NCI-H1105 treated with DMSO at 0.1 percent for 48 hours (cell line): ENCODE results near the gene DDX39A.
"Not testable (repeated sequence)": the region's sequence is repeated elsewhere in the genome, so short reads cannot be mapped to it uniquely, and the experiment has no call there.

Experiments used
- DNase-seq: peaks from one replicate; lab custom pipeline; 2025; lab: John Stamatoyannopoulos, UW

The DDX39A gene

GRCh38 chr19:14408491-14409145 is 10.5 kb downstream of the DDX39A start:
- no peak for DNase-seq

GRCh38 chr19:14407605-14408484 is 11.3 kb downstream of the DDX39A start:
- DNase-seq = no peak

DNA sequence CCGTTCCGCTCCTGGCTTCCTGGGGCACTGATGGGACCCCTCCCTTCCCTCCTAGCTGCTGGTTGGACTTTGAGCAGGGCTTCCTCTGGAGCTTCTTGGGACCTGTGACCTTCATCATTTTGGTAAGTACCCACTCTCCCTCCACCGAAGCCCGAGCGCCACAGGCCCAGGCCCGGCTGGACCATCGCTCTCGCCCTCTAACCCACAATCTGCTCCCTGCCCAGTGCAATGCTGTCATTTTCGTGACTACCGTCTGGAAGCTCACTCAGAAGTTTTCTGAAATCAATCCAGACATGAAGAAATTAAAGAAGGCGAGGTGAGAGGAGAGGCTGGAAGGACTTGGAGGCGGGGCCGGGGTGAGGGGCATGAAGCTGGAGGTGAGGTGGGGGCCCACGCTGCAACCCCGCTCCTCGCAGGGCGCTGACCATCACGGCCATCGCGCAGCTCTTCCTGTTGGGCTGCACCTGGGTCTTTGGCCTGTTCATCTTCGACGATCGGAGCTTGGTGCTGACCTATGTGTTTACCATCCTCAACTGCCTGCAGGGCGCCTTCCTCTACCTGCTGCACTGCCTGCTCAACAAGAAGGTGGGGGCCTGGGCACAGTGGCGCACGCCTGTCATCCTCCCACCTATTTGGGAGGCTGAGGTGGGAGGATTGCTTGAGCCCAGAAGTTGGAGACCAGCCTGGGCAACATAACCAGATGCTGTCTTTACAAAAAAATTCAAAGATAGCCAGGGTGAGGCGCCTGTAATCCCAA is 12.3 kb downstream of the DDX39A start:
- DNase-seq = no peak

DNA sequence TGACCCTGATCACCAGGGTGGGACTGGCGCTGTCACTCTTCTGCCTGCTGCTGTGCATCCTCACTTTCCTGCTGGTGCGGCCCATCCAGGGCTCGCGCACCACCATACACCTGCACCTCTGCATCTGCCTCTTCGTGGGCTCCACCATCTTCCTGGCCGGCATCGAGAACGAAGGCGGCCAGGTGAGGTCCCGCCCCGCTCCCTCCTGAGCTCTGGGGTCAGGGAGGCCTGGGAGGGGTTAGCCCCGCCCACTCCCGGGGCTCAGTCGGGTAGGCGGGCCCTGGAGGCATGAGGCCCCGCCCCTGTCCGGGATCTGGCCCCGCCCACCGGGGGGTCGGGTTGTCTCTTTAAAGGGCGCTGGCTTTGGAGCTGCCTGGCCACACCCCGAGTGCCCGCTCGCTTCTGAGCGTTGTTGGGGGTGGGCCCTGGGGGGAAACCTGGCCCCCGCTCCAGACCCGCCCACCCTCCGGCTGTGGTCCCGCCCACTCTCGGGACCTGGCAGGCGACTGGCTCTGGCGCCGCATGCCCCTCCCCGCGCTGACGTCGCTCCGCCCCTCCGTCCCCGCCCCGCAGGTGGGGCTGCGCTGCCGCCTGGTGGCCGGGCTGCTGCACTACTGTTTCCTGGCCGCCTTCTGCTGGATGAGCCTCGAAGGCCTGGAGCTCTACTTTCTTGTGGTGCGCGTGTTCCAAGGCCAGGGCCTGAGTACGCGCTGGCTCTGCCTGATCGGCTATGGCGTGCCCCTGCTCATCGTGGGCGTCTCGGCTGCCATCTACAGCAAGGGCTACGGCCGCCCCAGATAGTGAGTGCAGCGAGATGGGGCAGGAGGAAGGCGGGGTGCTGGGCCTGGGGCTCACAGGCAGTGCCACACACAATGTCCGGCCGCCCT is 13.1 kb downstream of the DDX39A start:
- peak; percentile 38 for DNase-seq

GRCh38 chr19:14405380-14405757 is 13.8 kb downstream of the DDX39A start:
- no peak for DNase-seq

GRCh38 chr19:14404312-14404711 is 14.8 kb downstream of the DDX39A start:
- peak; percentile 77 for DNase-seq

DNA sequence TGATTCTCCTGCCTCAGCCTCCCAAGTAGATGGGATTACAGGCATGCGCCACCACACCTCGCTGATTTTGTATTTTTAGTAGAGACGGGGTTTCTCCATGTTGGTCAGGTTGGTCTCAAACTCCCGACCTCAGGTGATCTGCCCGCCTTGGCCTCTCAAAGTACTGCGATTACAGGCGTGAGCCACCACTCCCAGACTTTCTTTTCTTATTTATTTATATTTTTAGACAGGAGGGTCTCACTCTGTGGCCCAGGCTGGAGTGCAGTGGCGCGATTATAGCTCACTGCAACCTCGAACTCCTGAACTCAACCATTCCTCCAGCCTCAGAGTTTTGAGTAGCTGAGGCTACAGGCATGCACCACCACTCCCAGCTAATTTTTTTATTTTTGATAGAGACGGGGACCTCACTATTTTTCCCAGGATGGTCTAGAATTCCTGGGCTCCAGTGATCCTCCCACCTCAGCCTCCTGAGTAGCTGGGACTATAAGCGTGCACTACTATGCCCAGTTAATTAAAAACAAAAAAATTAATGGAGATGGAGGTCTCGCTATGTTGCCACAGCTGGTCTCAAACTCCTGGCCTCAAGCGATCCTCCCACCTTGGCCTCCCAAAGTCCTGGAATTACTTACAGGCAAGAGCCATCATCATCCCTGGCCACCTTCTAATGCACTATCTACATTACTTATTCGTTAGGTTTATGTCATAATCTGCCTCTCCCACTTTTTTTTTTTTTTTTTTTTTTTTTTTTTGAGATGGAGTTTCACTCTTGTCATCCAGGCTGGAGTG is 15.8 kb downstream of the DDX39A start:
- not testable (repeated sequence) for DNase-seq

DNA sequence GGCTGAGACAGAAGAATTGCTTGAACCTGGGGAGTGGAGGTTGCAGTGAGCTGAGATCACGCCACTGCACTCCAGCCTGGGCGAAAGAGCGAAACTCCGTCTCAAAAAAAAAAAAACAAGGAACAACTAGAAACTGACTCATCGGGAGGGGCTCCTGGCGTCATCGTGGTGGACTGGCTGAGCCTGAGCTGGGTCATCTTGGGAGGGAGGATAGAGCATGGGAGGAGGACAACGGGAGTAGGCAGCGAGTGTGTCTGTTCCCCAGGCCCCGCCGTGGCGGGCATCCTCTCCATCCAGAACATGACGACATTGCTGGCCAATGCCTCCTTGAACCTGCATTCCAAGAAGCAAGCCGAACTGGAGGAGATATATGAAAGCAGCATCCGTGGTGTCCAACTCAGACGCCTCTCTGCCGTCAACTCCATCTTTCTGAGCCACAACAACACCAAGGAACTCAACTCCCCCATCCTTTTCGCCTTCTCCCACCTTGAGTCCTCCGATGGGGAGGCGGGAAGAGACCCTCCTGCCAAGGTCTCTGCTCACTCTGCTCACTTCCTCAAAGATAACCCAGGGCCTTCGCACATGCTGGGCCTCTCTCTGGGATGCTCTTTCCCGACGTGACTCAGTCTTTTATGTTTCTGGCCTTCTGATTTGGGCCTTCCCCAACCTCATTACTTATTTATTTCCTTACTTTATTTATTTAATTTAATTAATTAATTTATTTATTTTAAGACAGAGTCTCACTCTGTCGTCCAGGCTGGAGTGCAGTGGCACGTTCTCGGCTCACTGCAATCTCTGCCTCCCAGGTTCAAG is 16.6 kb downstream of the DDX39A start:
- no peak for DNase-seq

DNA sequence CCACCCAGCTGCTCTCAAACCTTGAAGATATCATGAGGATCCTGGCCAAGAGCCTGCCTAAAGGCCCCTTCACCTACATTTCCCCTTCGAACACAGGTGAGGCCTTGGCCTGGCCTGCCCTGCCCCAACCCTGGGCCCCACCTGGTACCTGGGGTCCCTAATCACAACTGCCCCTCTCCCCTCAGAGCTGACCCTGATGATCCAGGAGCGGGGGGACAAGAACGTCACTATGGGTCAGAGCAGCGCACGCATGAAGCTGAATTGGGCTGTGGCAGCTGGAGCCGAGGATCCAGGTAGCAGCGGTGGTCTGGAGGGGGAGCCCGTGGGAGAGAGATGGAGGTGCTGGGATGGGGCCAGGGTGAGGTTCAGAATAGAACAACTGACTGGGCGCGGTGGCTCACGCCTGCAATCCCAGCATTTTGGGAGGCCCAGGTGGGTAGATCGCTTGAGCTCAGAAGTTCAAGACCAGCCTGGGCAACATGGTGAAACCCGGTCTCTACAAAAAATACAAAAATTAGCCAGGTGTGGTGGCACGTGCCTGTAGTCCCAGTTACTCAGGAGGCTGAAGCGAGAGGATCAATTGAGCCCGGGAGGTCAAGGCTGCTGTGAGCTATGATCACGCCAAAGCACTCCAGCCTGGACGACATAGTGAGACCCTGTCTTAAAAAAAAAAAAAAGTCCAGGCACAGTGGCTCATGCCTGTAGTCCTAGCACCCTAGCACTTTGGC is 17.5 kb downstream of the DDX39A start:
- no peak for DNase-seq

DNA sequence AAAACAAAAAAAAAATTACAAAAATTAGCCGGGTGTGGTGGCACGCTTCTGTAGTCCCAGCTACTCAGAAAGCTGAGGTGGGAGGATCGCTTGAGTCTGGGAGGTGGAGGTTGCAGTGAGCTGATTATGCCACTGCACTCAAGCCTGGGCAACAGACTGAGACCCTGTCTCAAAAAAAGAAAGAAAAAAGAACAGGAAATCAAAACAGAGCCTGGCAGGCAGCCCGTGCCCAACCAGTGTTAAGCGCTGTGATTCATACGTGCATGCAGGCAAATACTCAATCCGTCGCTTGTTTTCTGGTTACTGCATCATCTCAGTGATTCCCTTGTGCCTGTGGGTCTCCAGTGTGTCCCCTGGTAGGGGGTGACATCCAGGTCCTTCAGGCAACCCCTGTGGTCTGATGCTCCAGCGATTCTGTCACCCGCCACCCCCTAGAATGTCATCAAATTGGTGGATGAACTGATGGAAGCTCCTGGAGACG is 18.1 kb downstream of the DDX39A start:
- DNase-seq = no peak

- not testable (repeated sequence) for DNase-seq
These were observed 22.0 kb downstream of the DDX39A start for GRCh38 chr19:14397168-14397567.

DNA sequence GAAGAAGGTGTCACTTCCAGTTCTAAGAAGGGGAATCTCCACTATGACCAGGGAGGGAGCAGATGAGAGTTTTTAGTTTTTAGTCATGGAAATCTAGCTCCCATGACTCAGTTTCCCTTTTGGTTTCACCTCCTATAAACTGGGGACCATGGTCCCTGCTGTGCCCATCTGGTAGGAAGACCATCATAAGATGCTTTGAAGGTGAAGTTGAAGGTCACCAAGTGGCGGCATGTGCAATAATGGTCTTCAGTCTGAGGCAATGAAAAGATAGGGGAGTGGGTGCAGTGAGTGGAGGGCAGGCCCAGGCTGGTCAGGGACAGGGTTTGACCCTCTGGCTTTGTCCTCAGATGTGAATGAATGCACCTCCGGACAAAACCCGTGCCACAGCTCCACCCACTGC is 22.4 kb downstream of the DDX39A start:
- DNase-seq = not testable (repeated sequence)

DNA sequence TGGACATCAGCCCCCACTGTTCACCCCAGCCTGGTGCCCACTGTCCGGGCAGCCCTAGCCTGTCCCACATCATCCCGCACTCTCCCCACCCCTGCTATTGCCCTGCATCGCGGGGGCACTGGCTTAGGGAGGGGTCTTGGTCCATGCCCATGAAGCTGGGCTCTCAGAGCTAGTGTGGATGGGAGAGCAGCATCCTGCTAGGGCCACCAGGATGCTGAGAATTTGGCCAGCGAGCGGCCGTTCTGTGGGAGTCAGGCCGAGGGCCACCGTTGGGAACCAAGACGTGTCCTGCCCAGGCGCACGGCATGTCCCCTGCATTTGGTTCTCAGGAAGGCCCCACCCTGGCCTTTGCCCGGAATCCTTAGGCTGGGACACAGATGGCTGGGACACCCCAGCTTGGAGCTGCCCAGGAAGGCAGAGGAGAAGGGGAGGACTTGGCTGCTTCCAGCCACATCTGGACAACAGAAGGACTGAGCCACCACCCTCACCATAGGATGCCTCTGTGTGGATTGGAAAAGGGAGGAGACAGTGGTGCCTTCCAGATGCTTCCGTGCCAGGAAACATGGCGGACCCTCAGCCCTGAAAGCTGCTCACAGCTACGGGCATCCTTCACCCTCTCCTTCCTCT is 23.3 kb downstream of the DDX39A start:
- DNase-seq = no peak

DNA sequence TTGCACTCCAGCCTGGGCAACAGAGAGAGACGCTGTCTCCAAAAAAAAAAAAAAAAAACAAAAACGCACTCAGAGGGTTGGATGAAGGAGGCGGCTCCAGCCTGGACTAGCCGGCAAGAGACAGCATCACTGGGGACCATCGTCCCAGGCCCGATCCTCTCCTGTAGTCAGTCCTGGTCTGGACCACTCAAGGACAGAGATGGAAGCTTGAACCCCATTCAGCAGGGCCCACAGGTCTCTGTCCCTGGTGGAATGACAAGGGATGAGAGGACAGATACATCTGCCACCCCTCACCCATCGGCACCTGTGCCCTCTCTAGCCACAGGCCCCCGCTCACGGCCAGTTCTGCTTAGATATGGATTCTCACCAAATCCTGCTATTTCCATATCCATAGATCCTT is 23.9 kb downstream of the DDX39A start:
- DNase-seq = no peak

GRCh38 chr19:14394167-14394566 is 25.0 kb downstream of the DDX39A start:
- no peak for DNase-seq

- no peak for DNase-seq
These were observed 25.8 kb downstream of the DDX39A start for GRCh38 chr19:14393329-14393728.

- DNase-seq = no peak
These were observed 27.9 kb downstream of the DDX39A start for GRCh38 chr19:14391156-14391821.

DNA sequence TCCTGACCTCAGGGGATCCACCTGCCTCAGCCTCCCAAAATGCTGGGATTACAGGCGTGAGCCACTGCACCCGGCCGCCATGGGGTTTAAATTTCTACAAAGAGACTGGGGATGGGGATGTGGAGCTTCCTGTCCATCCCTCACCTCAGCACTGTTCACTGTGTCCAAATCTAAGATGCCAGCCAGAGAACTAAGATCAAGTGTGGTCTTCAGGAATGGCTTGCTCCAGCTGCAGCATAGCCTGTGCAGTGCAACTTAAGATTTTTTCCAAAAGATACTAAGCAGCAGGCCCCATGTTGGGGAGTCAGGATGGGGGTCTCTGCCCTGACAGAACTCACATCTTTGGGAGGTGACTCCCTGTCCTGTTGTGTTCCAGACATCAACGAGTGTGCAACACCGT is 28.6 kb downstream of the DDX39A start:
- no peak for DNase-seq
